GM21825 (cell line): ENCODE measurements around the gene HCN2.

ENCODE experiments used
- ATAC-seq: cut with Tn5 transposase; IDR thresholded peaks from one replicate; pipeline ENCODE4 v1.9.1; 2021; ENCODE audit warnings: mild to moderate bottlenecking, moderate library complexity; ENCODE audit not compliant: unreplicated experiment

Gene HCN2

GRCh38 chr19:589693-590395, at the start of gene HCN2:
HCN2 (plus strand) TSS chr19:589881; CDS start chr19:589946, 65 bp downstream.
- ATAC-seq: no peak

DNA sequence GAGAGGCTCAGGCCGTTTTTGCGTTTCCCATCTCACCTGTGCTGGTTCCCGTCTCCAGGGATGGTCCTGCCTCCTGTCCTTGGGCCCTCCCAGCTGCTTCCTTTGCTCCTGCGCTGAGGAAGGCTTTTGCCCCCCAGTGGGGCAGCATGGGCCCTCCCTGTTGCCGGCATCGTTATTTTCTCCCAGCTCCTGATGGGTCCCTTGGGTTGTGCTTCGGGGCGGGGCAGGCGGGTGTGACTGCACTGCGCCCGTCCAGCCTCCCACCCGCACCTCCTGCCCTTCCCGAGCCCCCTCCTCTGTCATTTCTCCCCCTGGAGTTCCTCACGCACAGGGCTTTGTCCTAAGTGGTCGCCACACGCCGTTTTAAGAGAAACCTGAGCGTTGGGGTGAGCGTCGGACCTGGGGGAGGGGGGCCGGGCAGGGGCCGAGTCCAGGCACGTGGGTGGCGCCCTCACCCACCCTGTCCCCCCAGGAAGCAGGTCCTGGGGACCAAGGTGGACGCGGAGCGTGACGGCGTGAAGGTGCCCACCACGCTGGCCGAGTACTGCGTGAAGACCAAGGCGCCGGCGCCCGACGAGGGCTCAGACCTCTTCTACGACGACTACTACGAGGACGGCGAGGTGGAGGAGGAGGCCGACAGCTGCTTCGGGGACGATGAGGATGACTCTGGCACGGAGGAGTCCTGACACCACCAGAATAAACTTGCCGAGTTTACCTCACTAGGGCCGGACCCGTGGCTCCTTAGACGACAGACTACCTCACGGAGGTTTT, 48.6 kb upstream of the HCN2 start:
- ATAC-seq: no peak

GRCh38 chr19:541699-542098, 48.0 kb upstream of the HCN2 start:
- no peak for ATAC-seq

DNA sequence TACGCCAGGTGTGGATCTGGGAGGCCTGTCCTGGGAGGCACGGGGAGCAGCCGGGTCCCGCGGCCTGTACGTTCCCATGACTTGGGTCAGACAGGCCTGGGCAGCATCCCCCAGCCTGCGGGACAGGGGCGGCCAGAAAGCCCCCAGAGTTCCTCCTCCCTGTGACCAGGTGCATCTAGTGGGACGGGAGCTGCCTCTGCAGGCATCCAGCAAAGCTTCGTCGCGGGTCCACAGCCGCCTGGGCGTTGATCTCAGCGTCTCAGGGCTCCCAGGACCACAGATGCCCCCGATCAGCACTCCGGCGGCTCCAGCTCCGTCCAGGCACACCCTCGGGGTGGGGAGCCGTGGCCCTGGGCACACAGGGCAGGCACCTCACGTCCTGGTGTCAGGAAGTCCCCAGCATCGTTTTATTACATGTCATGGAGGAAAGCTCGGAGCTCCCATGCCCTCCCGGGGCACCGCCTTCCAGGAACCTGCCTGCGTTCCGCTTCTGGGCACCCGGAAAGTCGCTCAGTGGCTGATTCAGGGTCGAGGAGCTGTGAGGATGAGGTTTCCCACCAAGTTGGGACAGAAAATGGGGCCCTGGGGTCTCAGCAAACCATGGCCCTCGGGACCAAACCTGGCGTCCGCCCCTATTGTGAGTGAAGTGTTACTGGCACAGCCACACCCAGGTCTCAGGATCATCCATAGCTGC, 47.4 kb upstream of the HCN2 start:
- no peak for ATAC-seq

DNA sequence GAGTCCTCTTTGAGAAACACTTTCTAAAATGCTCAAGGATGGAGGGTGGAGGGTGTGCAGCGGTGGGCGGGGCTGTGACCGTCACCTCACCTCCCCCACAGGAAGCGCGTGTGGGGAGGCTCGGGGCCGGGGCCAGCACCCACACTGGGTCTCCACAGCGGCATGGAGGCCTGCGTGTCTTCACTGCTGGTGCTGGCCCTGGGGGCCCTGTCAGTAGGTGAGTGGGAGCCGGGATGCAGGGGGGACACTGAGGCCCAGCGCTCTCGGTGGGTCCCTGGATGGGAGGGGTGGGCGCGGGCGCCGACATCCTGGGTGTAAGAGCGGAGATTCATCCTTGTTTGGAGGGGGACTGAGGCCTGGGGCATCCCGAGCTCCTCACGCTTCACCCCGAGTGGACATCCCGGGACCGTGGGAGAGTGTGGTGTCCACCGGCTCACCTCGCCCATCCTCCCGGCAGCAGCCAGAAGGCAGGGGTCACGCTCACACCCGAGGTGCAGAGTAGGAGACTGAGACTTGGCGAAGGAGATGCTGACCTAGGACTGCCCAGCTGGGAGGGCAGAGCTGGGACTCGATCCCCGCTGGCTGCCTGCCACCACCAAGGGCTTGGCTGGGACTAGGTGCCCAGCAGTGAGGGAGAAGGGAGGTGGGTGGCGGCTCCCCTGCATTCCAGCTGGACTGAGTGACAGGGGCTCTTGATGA, 45.6 kb upstream of the HCN2 start, which contains the start of gene GZMM:
Gene GZMM, plus strand, starts transcription at position 144 of the 699 bp plus-strand sequence. Its CDS starts 19 bp downstream, at position 163.
- ATAC-seq: no peak

GRCh38 chr19:547117-547516, 42.6 kb upstream of the HCN2 start:
- ATAC-seq: no peak

- no peak for ATAC-seq
These were observed 41.6 kb upstream of the HCN2 start for GRCh38 chr19:547836-548720.

- ATAC-seq: no peak
These were observed 40.5 kb upstream of the HCN2 start for GRCh38 chr19:548886-549830.

DNA sequence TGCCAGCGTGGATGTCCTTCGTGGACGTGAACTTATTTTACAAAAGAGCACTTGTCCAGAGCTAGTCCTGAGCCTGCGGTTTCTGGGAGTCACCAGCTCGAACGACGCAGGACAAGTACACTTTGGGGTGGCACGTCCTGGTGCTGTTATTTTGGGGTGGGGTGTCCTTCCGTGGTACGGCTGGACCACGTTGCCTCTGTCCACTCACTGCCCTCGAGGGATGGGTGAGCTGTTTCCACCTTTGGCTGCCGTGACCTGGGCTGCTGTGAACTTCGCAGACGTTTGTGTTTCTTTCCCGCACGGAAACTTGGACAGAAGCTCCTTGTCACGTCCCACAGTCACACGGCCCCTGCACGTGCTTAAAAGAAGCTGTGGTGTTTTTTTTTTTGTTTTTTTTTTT, 34.9 kb upstream of the HCN2 start:
- no peak for ATAC-seq

GRCh38 chr19:555474-555808, 34.2 kb upstream of the HCN2 start:
- ATAC-seq: no peak

GRCh38 chr19:556611-557382, 32.9 kb upstream of the HCN2 start:
- ATAC-seq: no peak

DNA sequence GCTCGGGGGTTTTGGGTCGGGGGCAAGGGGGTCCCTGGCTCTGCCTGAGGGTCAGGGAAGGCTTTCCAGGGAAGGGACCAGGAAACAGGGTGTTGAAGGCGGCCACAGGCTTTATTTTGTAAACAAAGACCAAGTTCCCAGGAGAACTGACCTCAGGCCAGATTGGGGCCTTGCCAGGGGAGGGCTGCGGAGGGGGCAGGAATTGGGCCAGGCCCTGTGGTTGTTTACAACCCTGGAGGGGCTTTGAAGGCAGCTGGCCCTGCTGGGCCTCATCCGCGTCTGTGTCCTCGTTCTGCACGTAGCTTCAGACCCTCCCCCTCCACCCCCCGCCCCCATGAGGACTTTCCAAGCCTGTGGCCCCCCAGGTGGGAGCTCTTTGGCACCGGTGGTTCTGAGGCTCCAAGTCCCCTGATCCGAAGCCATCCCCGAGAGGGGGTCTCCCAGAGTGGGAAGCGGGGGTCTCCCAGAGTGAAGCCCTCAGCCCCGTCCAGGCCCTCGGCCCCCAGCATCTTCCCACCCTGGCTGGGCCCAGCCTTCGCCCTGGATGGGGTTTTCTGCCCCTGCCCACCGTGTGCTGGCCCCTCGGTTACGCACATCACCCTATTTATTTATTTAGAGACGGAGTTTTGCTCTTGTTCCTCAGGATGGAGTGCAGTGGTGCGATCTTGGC, 30.8 kb upstream of the HCN2 start:
- no peak for ATAC-seq

- ATAC-seq: no peak
These were observed 29.6 kb upstream of the HCN2 start for GRCh38 chr19:560121-560520.

- no peak for ATAC-seq
These were observed 23.3 kb upstream of the HCN2 start for GRCh38 chr19:566403-566802.

DNA sequence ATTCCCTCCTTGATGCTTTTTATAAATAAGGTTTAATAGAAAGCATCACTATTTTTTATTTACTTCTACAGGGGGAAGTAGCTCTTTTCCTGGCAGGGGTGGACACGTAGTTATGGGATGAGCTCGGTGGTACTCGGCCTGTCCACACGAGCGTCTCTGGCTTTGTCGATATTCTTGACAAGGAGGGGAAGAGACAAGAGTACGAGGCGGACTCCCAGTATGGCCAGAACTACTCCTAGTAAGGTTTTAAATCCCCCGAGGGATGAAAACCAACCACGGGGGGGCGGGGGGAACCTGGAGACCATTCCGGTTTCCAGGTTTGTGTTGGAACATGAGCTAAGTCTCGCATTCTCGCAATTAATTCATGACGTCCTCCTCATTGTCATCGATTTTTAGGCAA, 22.8 kb upstream of the HCN2 start:
- no peak for ATAC-seq

- no peak for ATAC-seq
These were observed 22.3 kb upstream of the HCN2 start for GRCh38 chr19:567296-567900.

DNA sequence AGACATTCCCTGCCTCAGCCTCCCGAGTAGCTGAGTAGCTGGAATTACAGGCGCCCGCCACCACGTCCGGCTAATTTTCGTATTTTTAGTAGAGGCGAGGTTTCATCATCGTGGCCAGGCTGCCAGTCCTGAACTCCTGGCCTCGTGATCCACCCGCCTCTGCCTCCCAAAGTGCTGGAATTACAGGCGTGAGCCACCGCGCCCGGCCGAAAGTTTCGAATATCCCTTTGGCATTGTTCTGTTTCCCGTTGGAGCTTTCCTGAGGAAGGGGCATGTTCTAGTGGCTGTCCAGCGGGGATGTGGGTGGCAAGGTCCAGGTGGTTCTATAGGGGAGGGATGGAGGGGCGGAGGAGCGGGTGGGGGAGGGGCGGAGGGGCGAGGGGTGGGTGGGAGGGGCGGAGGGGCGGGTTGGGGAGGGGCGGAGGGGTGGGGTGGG, 19.4 kb upstream of the HCN2 start:
- no peak for ATAC-seq
